HG03066 (cell line): ENCODE measurements around the gene FOS.
"Not testable (repeated sequence)": the region's sequence is repeated elsewhere in the genome, so short reads cannot be mapped to it uniquely, and the experiment has no call there.

ENCODE experiments used
- ATAC-seq: cut with Tn5 transposase; IDR thresholded peaks from one replicate; pipeline ENCODE4 v1.9.1; 2021; ENCODE audit warnings: low read depth; ENCODE audit not compliant: unreplicated experiment

The FOS gene

GRCh38 chr14:75278422-75279152 lies at the start of gene FOS:
Gene FOS, plus strand, starts transcription at chr14:75278828. Its CDS starts 155 bp downstream, at chr14:75278983.
- peak; percentile 85 for ATAC-seq

- no peak for ATAC-seq
Observed at GRCh38 chr14:75229661-75230139, 48.9 kb upstream of the FOS start.

DNA sequence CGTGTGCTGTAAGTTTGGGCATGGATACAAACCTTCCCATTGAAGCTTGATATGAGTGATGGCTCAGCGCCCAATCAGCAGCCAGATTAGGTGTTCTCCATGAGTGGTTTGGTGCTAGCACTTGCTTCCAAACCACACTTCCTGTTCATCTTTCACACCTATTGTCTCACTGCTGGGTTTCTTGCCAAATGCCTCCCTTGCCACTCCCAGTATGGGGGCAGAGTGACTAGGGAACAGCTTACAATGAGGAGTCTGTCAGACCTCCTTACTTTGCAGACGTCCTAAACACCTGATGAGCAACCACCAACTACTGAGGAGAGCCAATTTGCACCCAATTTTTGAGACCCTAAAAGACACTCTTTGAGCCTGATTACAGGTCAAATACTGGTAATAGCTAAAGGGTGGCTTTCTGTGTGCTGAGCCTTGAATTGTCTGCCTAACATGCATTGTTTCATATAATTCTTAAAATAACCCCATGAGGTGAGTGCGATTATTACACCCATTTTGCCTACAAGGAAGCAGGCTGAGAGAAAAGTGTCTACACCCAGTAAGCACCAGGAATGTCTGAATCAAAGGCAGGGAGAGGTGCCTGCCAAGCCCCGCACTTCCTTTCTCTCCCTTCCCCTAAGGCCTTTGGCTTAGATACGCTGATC lies 48.4 kb upstream of the FOS start:
- ATAC-seq = peak; percentile 71

DNA sequence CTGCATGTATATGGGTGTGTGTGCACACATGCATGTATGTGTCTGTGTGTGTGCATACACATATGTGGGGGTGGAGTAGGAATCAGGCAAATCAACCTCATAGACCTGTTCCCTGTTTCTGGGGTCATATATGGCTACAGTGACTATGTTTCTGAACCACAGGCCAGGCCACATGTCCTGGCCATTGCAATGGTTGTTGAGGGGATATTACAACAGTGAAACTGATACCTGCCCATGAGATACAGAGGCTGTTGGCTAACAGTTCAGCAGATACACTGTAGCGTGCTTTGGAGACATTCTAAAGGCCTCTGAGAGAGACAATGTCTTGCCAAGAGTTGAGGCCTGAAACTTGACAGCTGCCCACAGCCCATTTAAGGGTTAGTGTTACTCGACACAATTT lies 47.3 kb upstream of the FOS start:
- peak; percentile 51 for ATAC-seq

DNA sequence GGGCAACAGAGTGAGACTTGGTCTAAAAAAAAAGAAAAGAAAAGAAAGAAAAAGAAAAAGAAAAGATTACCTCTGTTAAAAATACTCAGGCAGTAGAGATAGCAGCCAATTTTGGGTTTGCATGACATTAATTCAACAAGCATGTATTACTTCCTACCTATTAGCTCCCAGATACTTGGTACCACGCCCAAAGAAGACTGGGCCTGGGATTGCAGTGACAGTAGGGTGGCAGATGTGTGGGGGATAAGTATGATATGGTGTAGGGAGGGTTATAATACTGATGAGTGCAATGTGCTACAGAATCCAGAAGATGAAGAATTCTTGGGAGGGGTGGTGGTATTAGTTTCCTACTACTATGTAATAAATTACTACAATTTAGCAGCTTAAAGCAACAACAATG lies 46.4 kb upstream of the FOS start:
- no peak for ATAC-seq

DNA sequence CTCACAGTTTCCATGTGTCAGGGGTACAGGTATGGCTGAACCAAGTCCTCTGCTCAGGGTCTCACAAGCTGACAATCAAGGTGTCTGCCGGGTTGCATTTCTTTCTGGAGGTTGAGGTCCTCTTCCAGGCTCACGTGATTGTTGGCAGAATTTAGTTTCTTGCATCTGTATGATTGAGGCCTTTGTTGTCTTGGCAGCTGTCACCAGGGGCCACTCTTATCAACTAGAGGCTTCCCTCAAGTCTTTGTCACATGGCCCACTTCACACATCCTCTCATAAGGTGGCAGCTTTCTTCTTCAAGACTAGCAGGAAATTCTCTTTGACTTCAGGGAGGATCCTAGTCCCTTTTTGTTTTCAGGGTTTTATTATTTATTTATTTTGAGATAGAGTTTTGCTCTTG lies 46.0 kb upstream of the FOS start:
- no peak for ATAC-seq

DNA sequence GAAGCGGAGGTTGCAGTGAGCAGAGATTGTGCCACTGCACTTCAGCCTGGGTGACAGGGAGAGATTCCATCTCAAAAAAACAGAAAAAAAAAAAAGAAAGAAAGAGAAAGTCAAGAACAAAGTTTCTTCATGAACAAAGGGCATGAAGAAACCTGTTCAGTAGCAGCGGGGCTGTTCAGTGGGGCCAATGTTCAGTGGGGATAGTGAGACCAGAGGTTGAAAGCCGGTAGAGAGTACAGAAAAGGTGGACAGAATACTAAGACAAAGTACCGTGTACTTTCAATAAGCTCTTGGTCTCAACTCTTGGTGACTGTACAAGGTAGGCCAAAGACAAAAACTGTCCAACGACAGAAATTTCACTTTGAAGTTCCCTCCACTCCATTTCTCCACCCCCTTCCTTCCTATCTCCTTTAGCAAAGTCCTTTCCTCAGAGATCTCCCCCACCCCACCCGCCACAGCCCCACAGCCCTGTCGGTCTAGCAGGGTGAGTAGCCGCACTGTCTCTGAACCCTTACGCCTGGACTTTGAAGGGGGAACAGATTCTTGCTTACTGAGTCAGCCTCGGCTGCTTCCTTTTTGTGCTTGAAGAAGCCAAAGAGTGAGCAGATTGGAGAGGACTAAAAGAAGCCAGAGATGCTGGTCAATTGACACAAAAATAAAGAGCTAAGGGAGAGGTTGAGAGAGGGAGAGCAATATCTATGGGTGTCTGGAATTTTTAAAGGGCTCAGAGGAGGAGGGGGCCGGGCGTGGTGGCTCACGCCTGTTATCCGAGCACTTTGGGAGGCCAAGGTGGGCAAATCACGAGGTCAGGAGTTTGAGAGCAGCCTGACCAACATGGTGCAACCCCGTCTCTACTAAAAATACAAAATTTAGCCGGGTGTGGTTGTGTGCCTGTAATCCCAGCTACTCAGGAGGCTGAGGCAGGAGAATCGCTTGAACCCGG lies 44.2 kb upstream of the FOS start:
- no peak for ATAC-seq

DNA sequence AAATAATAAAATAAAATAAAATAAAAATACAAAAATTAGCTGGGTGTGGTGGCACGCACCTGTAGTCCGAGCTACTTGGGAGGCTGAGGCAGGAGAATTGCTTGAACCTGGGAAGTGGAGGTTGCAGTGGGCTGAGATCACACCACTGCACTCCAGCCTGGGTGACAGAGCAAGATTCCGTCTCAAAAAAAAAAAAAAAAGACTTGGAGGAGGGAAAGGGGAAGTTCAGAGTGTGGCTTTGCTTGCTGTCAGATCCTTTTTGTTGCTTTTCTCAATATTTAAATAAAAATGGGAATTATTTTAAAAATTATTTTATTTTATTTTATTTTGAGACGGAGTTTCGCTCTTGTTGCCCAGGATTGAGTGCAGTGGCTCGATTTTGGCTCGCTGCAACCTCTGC lies 43.4 kb upstream of the FOS start:
- not testable (repeated sequence) for ATAC-seq

DNA sequence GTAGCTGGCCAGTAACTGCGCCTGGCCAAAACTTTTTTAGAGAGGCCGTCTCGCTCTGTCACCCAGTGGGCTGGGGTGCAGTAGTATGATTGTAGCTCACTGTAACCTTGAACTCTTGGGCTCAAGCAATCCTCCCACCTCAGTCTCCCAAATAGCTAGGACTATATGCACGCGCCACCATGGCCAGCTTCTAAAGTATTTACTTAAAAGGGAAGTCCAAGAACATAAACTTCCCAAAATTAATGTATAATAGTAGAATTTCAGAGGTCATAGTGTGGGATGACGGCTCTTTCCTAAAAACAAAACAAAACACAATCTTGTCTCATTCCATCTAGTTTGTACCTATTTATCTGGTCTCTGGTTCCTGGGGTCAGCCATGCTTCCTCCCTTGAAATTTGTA lies 42.2 kb upstream of the FOS start:
- no peak for ATAC-seq

DNA sequence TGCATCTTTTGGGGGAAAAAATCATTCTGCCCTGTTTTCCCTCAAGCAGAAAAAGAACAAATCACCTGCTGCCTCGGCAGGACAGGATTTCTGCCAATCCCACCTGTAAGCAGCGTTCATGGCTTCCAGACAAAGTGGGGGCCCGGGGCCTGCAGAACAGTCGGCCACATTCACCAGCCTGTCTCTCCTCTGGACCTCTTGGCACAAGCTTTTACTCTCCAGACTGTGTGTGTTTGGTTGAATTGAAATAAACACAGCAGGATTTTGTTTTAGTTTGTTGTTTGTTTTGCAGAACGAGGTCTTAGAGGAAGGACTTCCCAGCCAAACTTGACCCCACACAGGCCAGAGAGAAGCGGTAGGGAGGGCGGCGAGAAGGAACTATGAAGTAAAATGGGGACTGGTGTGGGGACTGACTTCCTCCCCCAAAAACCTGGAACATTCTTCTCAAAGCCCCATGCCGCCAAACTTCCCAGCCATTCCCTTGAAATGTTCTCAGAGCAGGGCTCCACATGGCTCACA lies 41.7 kb upstream of the FOS start:
- ATAC-seq = no peak

DNA sequence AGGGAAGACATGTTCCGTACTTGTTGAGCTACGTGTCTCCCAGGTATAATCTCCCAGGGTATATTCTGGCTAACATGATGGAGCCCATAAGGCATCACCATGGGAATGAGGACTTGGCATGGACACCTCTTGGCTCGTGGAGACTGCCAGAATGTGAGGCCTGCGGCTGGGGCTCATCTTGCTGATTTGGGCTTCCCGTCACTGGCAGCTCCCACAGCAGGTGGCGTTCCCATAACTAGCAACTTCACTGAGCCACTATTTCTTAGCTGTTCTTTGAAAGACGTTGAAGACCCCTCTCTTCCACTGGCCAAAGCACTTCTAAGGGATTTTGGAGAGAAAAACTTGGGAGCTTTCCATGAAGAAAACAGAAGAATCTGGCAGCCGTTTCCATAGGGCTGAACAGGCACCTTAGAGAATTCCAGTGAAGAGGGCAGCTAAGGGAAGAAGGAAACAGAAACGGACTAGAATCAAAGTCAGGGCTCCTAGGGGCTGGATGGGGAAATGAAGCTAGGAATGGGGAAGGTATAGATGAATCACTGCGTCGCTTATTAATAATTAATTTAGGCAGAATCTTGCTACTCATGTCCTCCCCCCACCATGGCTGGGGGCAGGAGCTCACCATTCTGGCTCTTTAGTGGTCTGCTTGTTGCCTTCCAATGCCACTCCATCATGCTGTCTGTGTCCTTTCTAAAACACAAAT lies 39.7 kb upstream of the FOS start:
- ATAC-seq = no peak

- no peak for ATAC-seq
Observed at GRCh38 chr14:75240781-75241180, 37.8 kb upstream of the FOS start.

- no peak for ATAC-seq
Observed at GRCh38 chr14:75242546-75243273, 35.9 kb upstream of the FOS start.

GRCh38 chr14:75244121-75244520 lies 34.5 kb upstream of the FOS start:
- no peak for ATAC-seq

DNA sequence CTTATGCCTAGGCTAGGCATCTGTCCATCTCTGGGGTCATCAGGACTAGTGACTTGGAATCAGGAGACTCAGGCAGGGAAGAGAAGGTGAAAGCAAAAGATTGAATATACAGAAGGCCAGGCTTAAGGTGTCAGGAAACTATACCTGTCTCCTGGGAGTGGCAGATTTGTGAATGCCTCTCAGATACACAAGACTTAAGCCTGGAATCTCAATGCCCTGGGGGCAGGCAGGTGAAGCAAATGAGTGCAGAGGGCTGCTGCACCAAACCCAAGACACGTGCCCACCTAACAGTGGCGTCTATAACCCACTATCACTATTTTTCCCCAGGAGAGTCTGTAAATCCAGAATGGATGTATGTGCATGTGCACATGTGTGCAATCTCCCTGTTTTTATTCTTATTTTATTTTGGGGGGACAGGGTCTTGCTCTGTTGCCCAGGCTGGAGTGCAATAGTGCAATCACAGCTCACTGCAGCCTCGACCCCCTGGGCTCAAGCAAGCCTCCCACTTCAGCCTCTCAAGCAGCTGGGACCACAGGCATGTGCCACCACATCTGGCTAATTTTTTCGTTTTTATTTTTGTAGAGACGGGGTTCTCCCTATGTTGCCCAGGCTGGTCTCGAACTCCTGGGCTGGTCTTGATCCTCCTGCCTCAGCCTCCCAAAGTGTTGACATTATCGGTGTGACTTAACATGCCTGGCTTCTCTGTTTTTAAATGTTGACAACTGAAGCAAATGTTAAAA lies 31.9 kb upstream of the FOS start:
- no peak for ATAC-seq

DNA sequence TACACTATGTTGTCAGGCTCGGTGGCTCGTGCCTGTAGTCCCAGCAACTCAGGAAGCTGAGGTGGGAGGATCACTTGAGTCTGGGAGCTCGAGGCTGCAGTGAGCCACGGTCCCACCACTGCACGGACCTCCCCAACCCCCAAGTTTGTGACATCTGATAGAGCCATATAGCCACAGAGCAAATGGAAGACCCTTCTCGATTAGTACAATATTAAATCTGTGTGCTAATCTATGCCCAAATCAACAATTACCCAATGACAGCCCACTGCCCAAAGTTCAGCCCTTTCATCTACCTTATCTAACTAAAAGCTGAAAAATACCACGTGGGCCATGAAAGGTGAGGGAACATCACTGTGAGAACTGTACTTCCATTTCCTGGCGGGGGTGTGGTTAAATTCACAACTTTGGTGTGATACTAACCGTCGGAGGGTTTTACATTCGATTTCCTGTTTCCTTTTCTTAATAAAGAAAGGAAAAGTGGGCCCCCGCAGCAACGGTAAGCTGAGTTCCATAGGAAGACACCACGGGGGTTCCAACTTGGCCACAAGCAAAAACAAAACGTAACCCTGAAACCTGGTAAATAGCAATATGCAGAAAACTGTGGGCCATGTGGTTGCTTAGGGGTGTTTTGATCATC lies 31.2 kb upstream of the FOS start:
- no peak for ATAC-seq

DNA sequence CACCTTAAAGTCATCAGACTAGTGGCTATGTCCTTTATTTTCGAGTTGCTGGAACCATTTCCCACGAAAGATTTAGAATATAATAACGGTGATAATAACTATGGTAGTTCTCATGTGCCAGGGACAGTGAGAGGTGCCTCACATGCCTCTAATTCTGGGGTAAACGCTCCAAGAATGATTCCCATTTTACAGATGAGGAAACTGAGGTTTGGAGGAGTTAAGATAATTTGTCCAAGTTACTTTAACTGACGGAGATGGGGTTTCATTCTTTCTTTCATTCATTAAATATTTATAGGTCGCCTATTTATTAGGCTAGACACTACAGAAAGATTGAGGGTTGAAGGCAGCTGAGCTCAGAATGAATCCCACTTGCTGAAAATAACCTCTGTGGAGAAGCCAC lies 30.7 kb upstream of the FOS start:
- ATAC-seq = no peak

DNA sequence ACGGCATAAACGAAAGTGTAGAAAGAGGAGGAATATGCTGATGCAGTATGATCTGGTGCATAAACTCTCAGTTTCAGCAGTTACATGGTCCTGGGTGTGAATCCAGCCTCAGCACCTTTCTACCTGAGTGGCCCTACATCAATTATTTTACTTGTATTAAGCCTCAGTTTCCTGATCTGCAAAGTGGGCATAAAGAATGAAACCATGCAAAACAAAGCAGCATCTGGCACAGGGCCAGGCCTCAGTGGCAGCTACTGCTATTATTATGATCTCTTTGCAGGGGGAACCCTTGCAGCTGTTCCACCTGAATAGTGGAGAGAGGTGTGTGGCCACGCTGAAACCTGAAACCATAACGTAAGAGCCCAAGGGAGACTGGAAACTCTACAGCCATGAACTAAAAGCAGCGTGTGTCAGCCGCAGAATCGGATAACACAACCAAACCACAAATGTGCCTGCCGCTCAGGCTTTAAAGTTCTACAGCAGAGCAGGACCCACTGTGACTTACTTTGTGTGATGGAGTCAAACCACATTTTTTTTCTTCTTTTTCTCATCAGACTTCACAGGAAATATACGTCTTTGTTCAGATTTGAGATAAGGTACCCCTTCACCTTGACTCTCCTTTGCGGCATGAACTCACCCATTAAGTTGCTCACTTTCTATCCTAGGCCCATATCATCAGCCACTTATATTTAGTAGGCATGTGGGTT lies 29.2 kb upstream of the FOS start:
- ATAC-seq = peak; percentile 84
